Measurements from ENCODE around the gene RAB11A. TPM values are rescaled to one million over a fixed set of nuclear protein-coding genes. Genes with fewer than 3 reads are reported as not detected.

The RAB11A gene
- total RNA-seq, 1 donor from 2014 or later: 393 TPM

GRCh38 chr15:65883571-65883970 is 14.3 kb downstream of the RAB11A start:
- no peak for DNase-seq (ENCODE audit: extremely low read depth, low read depth, low spot score)

GRCh38 chr15:65884511-65884910 is 15.2 kb downstream of the RAB11A start:
- DNase-seq (ENCODE audit: extremely low read depth, low read depth, low spot score): no peak

- no peak for DNase-seq (ENCODE audit: extremely low read depth, low read depth, low spot score)
Observed at GRCh38 chr15:65885668-65886218, 16.5 kb downstream of the RAB11A start.

- no peak for DNase-seq (ENCODE audit: extremely low read depth, low read depth, low spot score)
Observed at GRCh38 chr15:65887565-65887964, 18.3 kb downstream of the RAB11A start.

- no peak for DNase-seq (ENCODE audit: extremely low read depth, low read depth, low spot score)
Observed at GRCh38 chr15:65888981-65889380, 19.7 kb downstream of the RAB11A start.

- DNase-seq (ENCODE audit: extremely low read depth, low read depth, low spot score): no peak
Observed at GRCh38 chr15:65893060-65893459, 23.8 kb downstream of the RAB11A start.

- no peak for DNase-seq (ENCODE audit: extremely low read depth, low read depth, low spot score)
Observed at GRCh38 chr15:65896236-65896635, 26.9 kb downstream of the RAB11A start.

GRCh38 chr15:65900488-65900887 is 31.2 kb downstream of the RAB11A start:
- DNase-seq (ENCODE audit: extremely low read depth, low read depth, low spot score): no peak

- no peak for DNase-seq (ENCODE audit: extremely low read depth, low read depth, low spot score)
Observed at GRCh38 chr15:65901336-65901735, 32.0 kb downstream of the RAB11A start.

GRCh38 chr15:65901836-65902235 is 32.5 kb downstream of the RAB11A start:
- no peak for DNase-seq (ENCODE audit: extremely low read depth, low read depth, low spot score)

- DNase-seq (ENCODE audit: extremely low read depth, low read depth, low spot score): no peak
Observed at GRCh38 chr15:65902373-65902772, 33.1 kb downstream of the RAB11A start.

GRCh38 chr15:65903296-65904073 is 34.2 kb downstream of the RAB11A start:
- DNase-seq (ENCODE audit: extremely low read depth, low read depth, low spot score): no peak

GRCh38 chr15:65904301-65904700 is 35.0 kb downstream of the RAB11A start:
- DNase-seq (ENCODE audit: extremely low read depth, low read depth, low spot score): no peak

GRCh38 chr15:65906396-65906795 is 37.1 kb downstream of the RAB11A start:
- DNase-seq (ENCODE audit: extremely low read depth, low read depth, low spot score): no peak

- no peak for DNase-seq (ENCODE audit: extremely low read depth, low read depth, low spot score)
Observed at GRCh38 chr15:65907661-65908060, 38.4 kb downstream of the RAB11A start.

GRCh38 chr15:65908876-65909275 is 39.6 kb downstream of the RAB11A start:
- no peak for DNase-seq (ENCODE audit: extremely low read depth, low read depth, low spot score)

GRCh38 chr15:65909831-65910230 is 40.5 kb downstream of the RAB11A start:
- no peak for DNase-seq (ENCODE audit: extremely low read depth, low read depth, low spot score)

GRCh38 chr15:65910341-65910740 is 41.0 kb downstream of the RAB11A start:
- no peak for DNase-seq (ENCODE audit: extremely low read depth, low read depth, low spot score)

- DNase-seq (ENCODE audit: extremely low read depth, low read depth, low spot score): no peak
Observed at GRCh38 chr15:65912235-65912634, 42.9 kb downstream of the RAB11A start.

- DNase-seq (ENCODE audit: extremely low read depth, low read depth, low spot score): no peak
Observed at GRCh38 chr15:65913631-65914199, 44.4 kb downstream of the RAB11A start.

GRCh38 chr15:65914386-65914785 is 45.1 kb downstream of the RAB11A start:
- DNase-seq (ENCODE audit: extremely low read depth, low read depth, low spot score): no peak

All from glomerular endothelial cell (primary cell).